ENCODE data around the gene IFIT5.
A peak's percentile ranks its signal among the peaks of the same experiment; 100 is the strongest.
"Not testable (repeated sequence)": the region's sequence is repeated elsewhere in the genome, so short reads cannot be mapped to it uniquely, and the experiment has no call there.

The IFIT5 gene

GRCh38 chr10:89391907-89392756, 22.2 kb upstream of the IFIT5 start, which contains the start of gene IFIT1:
Gene IFIT1 (plus strand): TSS chr10:89392623. CDS start chr10:89392713, 90 bp downstream.
- DNase-seq (ENCODE audit: insufficient read length, low spot score): peak; percentile 78
- no peak for FAIRE-seq

GRCh38 chr10:89392974-89393373, 21.4 kb upstream of the IFIT5 start:
- FAIRE-seq: no peak
- DNase-seq (ENCODE audit: insufficient read length, low spot score): peak; percentile 11

- DNase-seq (ENCODE audit: insufficient read length, low spot score): no peak
- FAIRE-seq: no peak
Observed at GRCh38 chr10:89393898-89394297, 20.5 kb upstream of the IFIT5 start.

- FAIRE-seq (no peak), DNase-seq (ENCODE audit: insufficient read length, low spot score) (no peak)
Observed at GRCh38 chr10:89395141-89395540, 19.2 kb upstream of the IFIT5 start.

- FAIRE-seq: peak; percentile 20
- DNase-seq (ENCODE audit: insufficient read length, low spot score): peak; percentile 14
Observed at GRCh38 chr10:89398003-89398749, 16.2 kb upstream of the IFIT5 start.

- FAIRE-seq: no peak
- DNase-seq (ENCODE audit: insufficient read length, low spot score): no peak
Observed at GRCh38 chr10:89399956-89400355, 14.4 kb upstream of the IFIT5 start.

- DNase-seq (ENCODE audit: insufficient read length, low spot score) (no peak), FAIRE-seq (no peak)
Observed at GRCh38 chr10:89403043-89403442, 11.3 kb upstream of the IFIT5 start.

GRCh38 chr10:89404104-89405047, 10.0 kb upstream of the IFIT5 start:
- no peak for DNase-seq (ENCODE audit: insufficient read length, low spot score)
- no peak for FAIRE-seq

- not testable (repeated sequence) for DNase-seq (ENCODE audit: insufficient read length, low spot score); FAIRE-seq
Observed at GRCh38 chr10:89406178-89406577, 8.2 kb upstream of the IFIT5 start.

GRCh38 chr10:89407792-89408191, 6.6 kb upstream of the IFIT5 start:
- not testable (repeated sequence) for FAIRE-seq; DNase-seq (ENCODE audit: insufficient read length, low spot score)

GRCh38 chr10:89409282-89409681, 5.1 kb upstream of the IFIT5 start:
- not testable (repeated sequence) for FAIRE-seq; DNase-seq (ENCODE audit: insufficient read length, low spot score)

GRCh38 chr10:89410551-89410950, 3.8 kb upstream of the IFIT5 start:
- FAIRE-seq: not testable (repeated sequence)

GRCh38 chr10:89411135-89411534, 3.2 kb upstream of the IFIT5 start:
- FAIRE-seq; DNase-seq (ENCODE audit: insufficient read length, low spot score): not testable (repeated sequence)

More at GRCh38 chr10:89410551-89410950, 3.8 kb upstream of the IFIT5 start:
- not testable (repeated sequence) for DNase-seq (ENCODE audit: insufficient read length, low spot score)

GRCh38 chr10:89412276-89412675, 2.1 kb upstream of the IFIT5 start:
- not testable (repeated sequence) for FAIRE-seq; DNase-seq (ENCODE audit: insufficient read length, low spot score)

GRCh38 chr10:89413398-89413912, 913 bp upstream of the IFIT5 start:
- DNase-seq (ENCODE audit: insufficient read length, low spot score): no peak
- FAIRE-seq: no peak

- peak; percentile 42 for FAIRE-seq
- DNase-seq (ENCODE audit: insufficient read length, low spot score): peak; percentile 25
Observed at GRCh38 chr10:89414879-89415821, 782 bp downstream of the IFIT5 start.

- DNase-seq (ENCODE audit: insufficient read length, low spot score) (no peak), FAIRE-seq (no peak)
Observed at GRCh38 chr10:89416465-89416864, 2.1 kb downstream of the IFIT5 start.

- DNase-seq (ENCODE audit: insufficient read length, low spot score) (no peak), FAIRE-seq (no peak)
Observed at GRCh38 chr10:89419548-89419947, 5.2 kb downstream of the IFIT5 start.

GRCh38 chr10:89421018-89421476, 6.7 kb downstream of the IFIT5 start:
- DNase-seq (ENCODE audit: insufficient read length, low spot score): no peak
- FAIRE-seq: no peak

Data from HTR-8/SVneo (cell line).